ENCODE results near the gene PTPRD.

DNA sequence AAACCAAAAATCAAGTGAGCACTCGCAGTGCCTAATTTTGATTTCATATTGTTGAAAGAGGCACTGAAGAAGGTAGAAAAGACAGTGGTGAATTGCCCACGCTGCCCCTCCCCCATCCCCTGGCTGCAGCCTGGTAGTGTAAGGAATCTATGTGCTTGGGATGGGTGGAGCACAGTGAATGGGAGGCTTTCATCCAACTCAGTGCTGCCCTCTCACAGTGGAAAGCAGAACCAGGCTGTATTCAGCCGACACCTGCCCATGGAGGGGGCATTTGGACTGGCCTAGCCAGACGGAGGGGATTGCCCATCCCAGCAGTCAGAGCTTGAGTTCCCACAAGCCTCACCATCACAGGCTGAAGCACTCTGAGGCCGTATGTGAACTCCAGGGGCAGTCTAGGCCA is 2012.9 kb downstream of the PTPRD start:
- TF ChIP-seq POLR2AphosphoS5 (IDR thresholded peaks at IDR 0.05; ENCODE audit: borderline replicate concordance, low read depth, low read length) (no peak), FOXP2 (optimal IDR thresholded peaks at IDR 0.05; ENCODE audit: control extremely low read depth, extremely low read length, insufficient read depth) (no peak)
